ENCODE data around the gene RBM39.

DNA sequence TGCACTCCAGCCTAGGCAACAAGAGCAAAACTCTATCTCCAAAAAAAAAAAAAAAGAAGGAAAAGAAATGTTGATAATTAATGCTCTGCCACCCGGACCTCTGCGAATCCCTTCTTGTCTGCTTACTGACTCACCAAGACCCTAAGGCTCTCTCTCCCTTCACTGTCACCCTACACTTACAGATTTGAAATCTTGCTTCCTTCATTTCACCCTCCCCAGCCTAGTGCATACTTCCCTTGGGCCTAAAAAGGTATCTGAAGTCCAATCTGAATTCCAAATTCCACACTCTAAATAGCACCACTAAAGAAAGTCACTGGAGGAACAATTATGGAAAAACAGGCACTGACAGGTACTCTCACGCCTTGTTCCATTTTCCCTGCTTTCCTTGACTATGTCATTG is 20.4 kb upstream of the RBM39 start:
- no peak for TF ChIP-seq ELF4 (IDR thresholded peaks at IDR 0.05)
- TF ChIP-seq SP1 (IDR thresholded peaks at IDR 0.05), result no peak
- no peak for TF ChIP-seq CTBP1 (IDR thresholded peaks at IDR 0.05; ENCODE audit: borderline replicate concordance)
- TF ChIP-seq TARDBP (IDR thresholded peaks at IDR 0.05), result no peak
- TF ChIP-seq FOXA1 (IDR thresholded peaks at IDR 0.05), result no peak
- TF ChIP-seq HDGF (IDR thresholded peaks at IDR 0.05; ENCODE audit: borderline replicate concordance), result no peak
